ENCODE data around the gene ZBTB16. TPM values are rescaled to one million over a fixed set of nuclear protein-coding genes. Genes with fewer than 3 reads are reported as not detected.

ZBTB16 gene
- total RNA-seq, 1 experiment from 2014 or later: 0.44 TPM

DNA sequence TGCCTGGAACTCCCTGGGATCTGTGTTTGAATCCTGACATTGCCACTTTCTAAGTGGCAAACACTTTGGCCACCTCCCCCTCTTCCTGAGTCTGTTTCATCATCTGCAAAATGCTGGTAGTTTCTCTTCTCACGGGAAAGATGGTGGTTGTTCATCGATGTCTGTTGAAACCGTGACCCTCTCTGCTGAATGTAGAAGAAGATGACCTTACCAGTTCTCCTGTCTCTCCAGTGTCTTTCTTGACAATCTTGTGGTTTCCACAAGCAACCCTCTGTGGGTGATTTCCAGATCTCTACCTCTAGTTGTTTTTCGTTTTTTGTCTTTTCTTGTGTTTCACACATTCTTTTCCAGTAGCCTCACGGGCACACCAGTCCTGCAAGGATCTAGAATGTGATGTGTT, 27.5 kb downstream of the ZBTB16 start:
- CTCF ChIA-PET: no interaction called here
- intact Hi-C loops (cut with micrococcal nuclease; ENCODE audit: unreplicated experiment): no loop called here
- no peaks in the 10 kb centered on the region for H3F3A ChIP-seq (ENCODE audit: insufficient read depth, low read depth)
- TF ChIP-seq, protein P1, sequence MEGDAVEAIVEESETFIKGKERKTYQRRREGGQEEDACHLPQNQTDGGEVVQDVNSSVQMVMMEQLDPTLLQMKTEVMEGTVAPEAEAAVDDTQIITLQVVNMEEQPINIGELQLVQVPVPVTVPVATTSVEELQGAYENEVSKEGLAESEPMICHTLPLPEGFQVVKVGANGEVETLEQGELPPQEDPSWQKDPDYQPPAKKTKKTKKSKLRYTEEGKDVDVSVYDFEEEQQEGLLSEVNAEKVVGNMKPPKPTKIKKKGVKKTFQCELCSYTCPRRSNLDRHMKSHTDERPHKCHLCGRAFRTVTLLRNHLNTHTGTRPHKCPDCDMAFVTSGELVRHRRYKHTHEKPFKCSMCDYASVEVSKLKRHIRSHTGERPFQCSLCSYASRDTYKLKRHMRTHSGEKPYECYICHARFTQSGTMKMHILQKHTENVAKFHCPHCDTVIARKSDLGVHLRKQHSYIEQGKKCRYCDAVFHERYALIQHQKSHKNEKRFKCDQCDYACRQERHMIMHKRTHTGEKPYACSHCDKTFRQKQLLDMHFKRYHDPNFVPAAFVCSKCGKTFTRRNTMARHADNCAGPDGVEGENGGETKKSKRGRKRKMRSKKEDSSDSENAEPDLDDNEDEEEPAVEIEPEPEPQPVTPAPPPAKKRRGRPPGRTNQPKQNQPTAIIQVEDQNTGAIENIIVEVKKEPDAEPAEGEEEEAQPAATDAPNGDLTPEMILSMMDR (conservative IDR thresholded peaks at IDR 0.05): no peak
- no peak for TF ChIP-seq EZH2 (IDR thresholded peaks at IDR 0.05; ENCODE audit: low read depth)
- POLR2A ChIA-PET (ENCODE audit: unreplicated experiment): no interaction called here
- no peak for DNase-seq
- H3K4me2 ChIP-seq: no peak overlapping the region
- no peak overlapping the region for H3K27ac ChIP-seq
- H3K36me3 ChIP-seq (ENCODE audit: low read depth): no peaks in the 10 kb centered on the region
- H3K9me2 ChIP-seq (ENCODE audit: insufficient read depth): no peaks in the 10 kb centered on the region
- H3K79me2 ChIP-seq (ENCODE audit: low read depth): no peaks in the 10 kb centered on the region
- no peak overlapping the region for H2AFZ ChIP-seq
- H3K9me3 ChIP-seq (ENCODE audit: insufficient read depth, low read depth): no peaks in the 10 kb centered on the region
- no peaks in the 10 kb centered on the region for H3K4me1 ChIP-seq (replicated peaks; ENCODE audit: insufficient read depth)
- no TSS peak for BruUV-seq (replicated peaks)
- H3K27me3 ChIP-seq (ENCODE audit: insufficient read depth, low read depth): peaks cover 76% of the 10 kb centered on the region
- no peaks in the 10 kb centered on the region for H4K20me1 ChIP-seq (ENCODE audit: insufficient read depth)
- no peak overlapping the region for H3K4me3 ChIP-seq

DNA sequence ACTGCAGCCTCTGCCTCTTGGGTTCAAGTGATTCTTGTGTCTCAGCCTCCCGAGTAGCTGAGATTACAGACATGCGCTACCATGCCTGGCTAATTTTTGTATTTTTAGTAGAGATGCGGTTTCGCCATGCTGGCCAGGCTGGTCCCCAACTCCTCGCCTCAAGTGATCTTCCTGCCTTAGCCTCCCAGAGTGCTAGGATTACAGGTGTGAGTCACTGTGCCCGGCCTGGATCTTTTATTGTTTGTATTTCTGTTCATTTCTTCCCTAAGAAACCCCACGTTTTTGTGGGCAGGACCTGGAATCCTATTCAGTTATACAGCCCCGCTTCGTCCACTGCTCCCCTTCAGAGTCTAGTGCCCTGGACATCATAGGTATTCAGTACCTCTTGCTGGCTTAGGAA, 28.7 kb downstream of the ZBTB16 start:
- H3K36me3 ChIP-seq (ENCODE audit: low read depth): no peaks in the 10 kb centered on the region
- no peak overlapping the region for H3K4me3 ChIP-seq
- H3K27me3 ChIP-seq (ENCODE audit: insufficient read depth, low read depth): peaks cover 76% of the 10 kb centered on the region
- intact Hi-C loops (cut with micrococcal nuclease; ENCODE audit: unreplicated experiment): no loop called here
- no peaks in the 10 kb centered on the region for H3K79me2 ChIP-seq (ENCODE audit: low read depth)
- H3F3A ChIP-seq (ENCODE audit: insufficient read depth, low read depth): no peaks in the 10 kb centered on the region
- no peak for DNase-seq
- no peak overlapping the region for H2AFZ ChIP-seq
- CTCF ChIA-PET: no interaction called here
- POLR2A ChIA-PET (ENCODE audit: unreplicated experiment): no interaction called here
- no peak overlapping the region for H3K27ac ChIP-seq
- no peaks in the 10 kb centered on the region for H4K20me1 ChIP-seq (ENCODE audit: insufficient read depth)
- BruUV-seq (replicated peaks): no TSS peak
- no peaks in the 10 kb centered on the region for H3K9me3 ChIP-seq (ENCODE audit: insufficient read depth, low read depth)
- H3K4me2 ChIP-seq: no peak overlapping the region
- H3K4me1 ChIP-seq (replicated peaks; ENCODE audit: insufficient read depth): no peaks in the 10 kb centered on the region
- TF ChIP-seq EZH2 (IDR thresholded peaks at IDR 0.05; ENCODE audit: low read depth): no peak
- TF ChIP-seq, protein P1 (conservative IDR thresholded peaks at IDR 0.05): no peak
- no peaks in the 10 kb centered on the region for H3K9me2 ChIP-seq (ENCODE audit: insufficient read depth)

- intact Hi-C loops (cut with micrococcal nuclease; ENCODE audit: unreplicated experiment): no loop called here
- Histone ChIP-seq H3K4me2 (no peak overlapping the region), H3K27me3 (ENCODE audit: insufficient read depth, low read depth) (peaks cover 76% of the 10 kb centered on the region), H3K9me3 (ENCODE audit: insufficient read depth, low read depth) (no peaks in the 10 kb centered on the region), H3K27ac (no peak overlapping the region), H4K20me1 (ENCODE audit: insufficient read depth) (no peaks in the 10 kb centered on the region), H3K4me3 (no peak overlapping the region), H3K79me2 (ENCODE audit: low read depth) (no peaks in the 10 kb centered on the region), H3K4me1 (replicated peaks; ENCODE audit: insufficient read depth) (no peaks in the 10 kb centered on the region), H2AFZ (no peak overlapping the region), H3K9me2 (ENCODE audit: insufficient read depth) (no peaks in the 10 kb centered on the region), H3K36me3 (ENCODE audit: low read depth) (no peaks in the 10 kb centered on the region), H3F3A (ENCODE audit: insufficient read depth, low read depth) (no peaks in the 10 kb centered on the region)
- ChIA-PET CTCF (no interaction called here), POLR2A (ENCODE audit: unreplicated experiment) (no interaction called here)
- no TSS peak for BruUV-seq (replicated peaks)
- TF ChIP-seq EZH2 (IDR thresholded peaks at IDR 0.05; ENCODE audit: low read depth): no peak
- TF ChIP-seq, protein P1 (conservative IDR thresholded peaks at IDR 0.05): no peak
- DNase-seq: no peak
These were observed 29.3 kb downstream of the ZBTB16 start for GRCh38 chr11:114088836-114089235.
